ENCODE data around the gene FBLN5.

Gene FBLN5

DNA sequence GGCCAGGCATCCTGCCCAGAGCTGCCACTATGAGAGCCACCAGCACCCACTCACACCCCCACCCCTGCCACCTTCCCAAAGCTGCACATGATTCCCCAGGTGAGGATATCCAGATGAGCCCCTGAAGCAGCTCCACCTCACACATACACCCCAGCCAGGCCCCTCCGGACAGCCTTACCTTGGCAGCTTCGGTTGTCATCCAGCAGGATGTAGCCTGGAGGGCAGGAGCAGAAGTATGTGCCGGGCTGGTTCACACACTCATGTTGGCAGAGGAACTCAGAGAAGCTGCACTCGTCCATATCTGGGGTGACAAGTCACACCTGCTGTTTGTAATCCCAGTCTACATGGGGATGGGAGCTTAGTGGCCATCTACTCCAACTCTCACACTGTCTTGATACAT, 64.7 kb downstream of the FBLN5 start:
- no peak for DNase-seq (ENCODE audit: extremely low read depth, low read depth)
- no peak for TF ChIP-seq CTCF (IDR thresholded peaks at IDR 0.05; ENCODE audit: low read depth, low read length, missing control alignments)
- H3K4me3 ChIP-seq (replicated peaks; ENCODE audit: low read depth, low read length): no peak overlapping the region

DNA sequence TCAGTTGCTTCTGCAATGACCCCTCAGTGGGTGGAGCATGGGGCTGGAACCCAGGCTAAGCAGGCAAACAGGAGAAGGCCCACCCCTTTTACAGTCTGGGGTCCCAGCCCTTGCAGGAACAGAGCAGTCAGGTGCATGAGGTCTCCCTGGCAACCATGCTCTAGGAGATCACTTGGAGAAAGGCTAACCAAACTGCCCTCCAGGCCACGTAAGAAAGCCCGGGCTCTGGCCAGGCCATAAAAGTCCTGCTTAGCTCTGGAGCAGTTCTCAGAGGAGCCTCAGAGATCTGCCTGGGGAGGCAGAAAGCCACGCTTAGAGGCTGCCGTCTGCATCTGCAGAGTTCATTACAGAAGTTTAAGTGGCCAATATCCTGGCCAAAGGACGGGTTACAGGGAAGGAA, 65.1 kb downstream of the FBLN5 start:
- DNase-seq (ENCODE audit: extremely low read depth, low read depth): no peak
- no peak for TF ChIP-seq CTCF (IDR thresholded peaks at IDR 0.05; ENCODE audit: low read depth, low read length, missing control alignments)
- no peak overlapping the region for H3K4me3 ChIP-seq (replicated peaks; ENCODE audit: low read depth, low read length)

GRCh38 chr14:91879196-91879595, 68.3 kb downstream of the FBLN5 start:
- no peak for DNase-seq (ENCODE audit: extremely low read depth, low read depth)
- TF ChIP-seq CTCF (IDR thresholded peaks at IDR 0.05; ENCODE audit: low read depth, low read length, missing control alignments): no peak
- no peak overlapping the region for H3K4me3 ChIP-seq (replicated peaks; ENCODE audit: low read depth, low read length)

- TF ChIP-seq CTCF (IDR thresholded peaks at IDR 0.05; ENCODE audit: low read depth, low read length, missing control alignments): no peak
- no peak for DNase-seq (ENCODE audit: extremely low read depth, low read depth)
- H3K4me3 ChIP-seq (replicated peaks; ENCODE audit: low read depth, low read length): no peak overlapping the region
Observed at GRCh38 chr14:91878274-91878673, 69.2 kb downstream of the FBLN5 start.

- no peak for TF ChIP-seq CTCF (IDR thresholded peaks at IDR 0.05; ENCODE audit: low read depth, low read length, missing control alignments)
- H3K4me3 ChIP-seq (replicated peaks; ENCODE audit: low read depth, low read length): no peak overlapping the region
Observed at GRCh38 chr14:91877376-91877915, 70.0 kb downstream of the FBLN5 start.

DNA sequence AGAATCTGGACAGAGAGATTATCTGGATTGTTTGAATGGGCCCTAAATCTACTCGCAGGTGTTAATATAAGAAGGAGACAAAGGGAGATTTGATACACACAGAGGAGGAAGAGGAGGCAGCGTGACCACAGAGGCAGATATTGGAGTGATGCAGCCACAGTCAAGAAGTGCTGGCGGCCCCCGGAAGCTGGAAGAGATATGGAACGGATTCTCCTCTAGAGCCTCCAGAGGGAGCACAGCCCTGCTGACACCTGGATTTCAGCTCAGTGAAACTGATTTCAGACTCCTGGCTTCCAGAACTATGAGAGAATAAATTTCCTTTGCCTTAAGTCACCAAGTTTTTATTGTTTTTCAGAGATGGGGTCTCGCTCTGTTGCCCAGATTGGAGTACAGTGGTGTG, 71.0 kb downstream of the FBLN5 start:
- DNase-seq (ENCODE audit: extremely low read depth, low read depth): no peak
- no peak for TF ChIP-seq CTCF (IDR thresholded peaks at IDR 0.05; ENCODE audit: low read depth, low read length, missing control alignments)
- H3K4me3 ChIP-seq (replicated peaks; ENCODE audit: low read depth, low read length): no peak overlapping the region

More at GRCh38 chr14:91877376-91877915, 70.0 kb downstream of the FBLN5 start:
- DNase-seq (ENCODE audit: extremely low read depth, low read depth): no peak
